ENCODE results near the gene NCAPG.

- no peak for TF ChIP-seq REST (IDR thresholded peaks at IDR 0.05; ENCODE audit: insufficient read depth in 1 of 2, low read depth in 2 of 2, low read length in 2 of 2)
- TF ChIP-seq POLR2AphosphoS5 (IDR thresholded peaks at IDR 0.05; ENCODE audit: low read depth, low read length): no peak
- no peak for TF ChIP-seq TAF1 (IDR thresholded peaks at IDR 0.05; ENCODE audit: borderline replicate concordance, insufficient read depth, low read length)
These were observed 1.1 kb upstream of the NCAPG start for GRCh38 chr4:17809667-17810066.
